Ovary (tissue), 9 donors: ENCODE results near the gene GRAMD2A. TPM values are rescaled to one million over a fixed set of nuclear protein-coding genes. Genes with fewer than 3 reads are reported as not detected.

Experiments used
- DNase-seq, 5 donors: peaks; one replicate each; pipeline ENCODE4 v3.0.0-alpha.2; 2019 to 2020
- H3K27ac ChIP-seq, 2 donors: fragments of 200-600 bp; one replicate each; pipeline versions ENCODE4 v1.5.1 to v1.8.0; 2019 to 2022
- H3K27me3 ChIP-seq: fragments of 200-600 bp; one replicate; pipeline ENCODE4 v1.8.0; 2022
- H3K36me3 ChIP-seq: fragments of 200-600 bp; sonication (generic); one replicate; pipeline ENCODE4 v1.5.1; 2019
- H3K4me1 ChIP-seq: one replicate; pipeline ENCODE4 v1.8.1; 2013; ENCODE audit warnings: mild to moderate bottlenecking, moderate library complexity; ENCODE audit not compliant: insufficient read depth
- H3K4me3 ChIP-seq: fragments of 200-600 bp; sonication (generic); one replicate; pipeline ENCODE4 v1.5.1; 2017
- H3K9me3 ChIP-seq, 2 donors: fragments of 200-600 bp in 1 of 2; sonication (generic) in 1 of 2; one replicate each; pipeline versions ENCODE4 v1.5.1 to v1.8.1; 2013 to 2019; ENCODE audit warnings: mild to moderate bottlenecking in 1 of 2, moderate library complexity in 1 of 2
- CTCF ChIP-seq, 3 donors: fragments of 450-650 bp in 2 of 3; fragments of 200-600 bp in 1 of 3; IDR thresholded peaks; one replicate each; pipeline versions ENCODE4 v1.5.1 to v1.8.0; 2016 to 2022; ENCODE audit warnings: antibody characterized with exemption in 3 of 3, mild to moderate bottlenecking in 1 of 3
- EP300 ChIP-seq: sonication (generic); formaldehyde crosslinking; IDR thresholded peaks from one replicate; pipeline ENCODE4 v1.6.1; 2017; ENCODE audit warnings: antibody characterized with exemption
- POLR2A ChIP-seq: fragments of 450-650 bp; IDR thresholded peaks from one replicate; pipeline ENCODE4 v1.6.1; 2017; ENCODE audit warnings: antibody characterized with exemption, mild to moderate bottlenecking, moderate library complexity
- WGBS, 3 donors: extraction: QIAGEN DNeasy Blood & Tissue Kit in 1 of 3; methylation state at CpG; one replicate each; pipeline versions ENCODE4 v1.1.5 to v1.1.7; 2013 to 2017; 5-methylcytosine and 5-hydroxymethylcytosine counted together
- intact Hi-C, 4 donors: fragments of 100-400 bp; cut with DNase I; formaldehyde crosslinking; loops; one replicate each; pipeline versions ENCODE4 v1.11.0 to v1.15.1; 2022 to 2023
- polyA plus RNA-seq, 2 donors: library from polyadenylated mRNA; stranded (reverse); fragments of 200-250 nt in 1 of 2; fragments of 350-450 nt in 1 of 2; fragmentation: Illumina TruSeq in 1 of 2; extraction: RNeasy Lipid Tissue Mini Kit (QIAGEN cat#74804) in 1 of 2; gene quantifications; one replicate each; pipeline ENCODE4 v1.2.3, GENCODE V29; 2013 to 2014
- total RNA-seq, 7 donors: library from RNA; depleted of rRNA in 2 of 7; stranded (reverse); fragments of >200 nt in 2 of 7; fragmentation: NEBNext Ultra II Directional in 3 of 7; extraction: Animal tissue kit (Norgen Biotek cat#: 25700) in 3 of 7; gene quantifications; one replicate each; pipeline versions ENCODE4 v1.1.0 to v1.2.4, GENCODE V29; 2016 to 2023
- donor health status: DM: no; HTN: no; CAD: no; lungs with moderate emphysema.
- donor health status: DM: no; HTN: no; CAD: no.
- donor health status: Bipolar disorder and iron deficiency.
- donor health status: DM: yes; HTN: yes; CAD: no.
- donor health status: DM: no; HTN: no; CAD: no.
- donor health status: DM: yes; HTN: yes; CAD: no.

GRAMD2A gene
- total and polyA plus RNA-seq, 9 donors = 0.08 to 8.5 (median 1.4) TPM

GRCh38 chr15:72203507-72203837 lies 5.9 kb upstream of the GRAMD2A start:
- Histone ChIP-seq H3K4me1 (peaks cover 2% of the 10 kb centered on the region), H3K36me3 (no peaks in the 10 kb centered on the region), H3K27me3 (no peaks in the 10 kb centered on the region), H3K27ac (no peak overlapping the region), H3K4me3 (no peak overlapping the region), H3K9me3 (no peaks in the 10 kb centered on the region)
- intact Hi-C loops = no loop called here
- TF ChIP-seq POLR2A (no peak), EP300 (no peak), CTCF (IDR thresholded peaks at IDR 0.05) (no peak)
- WGBS, 3 donors = 25 to 31% (median 28%) methylated on average over 5 of the region's 5 CpGs
- no peak for DNase-seq

- H3K4me3 ChIP-seq = no peak overlapping the region
- peaks cover 2% of the 10 kb centered on the region for H3K4me1 ChIP-seq
- TF ChIP-seq EP300 (no peak), CTCF (IDR thresholded peaks at IDR 0.05) (no peak), POLR2A (no peak)
- no peak for DNase-seq
- WGBS, 3 donors = 77 to 83% (median 83%) methylated on average over 8 of the region's 8 CpGs
- H3K27me3 ChIP-seq = no peaks in the 10 kb centered on the region
- no peak overlapping the region for H3K27ac ChIP-seq
- no peaks in the 10 kb centered on the region for H3K9me3 ChIP-seq
- intact Hi-C loops = no loop called here
- H3K36me3 ChIP-seq = no peaks in the 10 kb centered on the region
Measured at GRCh38 chr15:72202801-72203506, 5.4 kb upstream of the GRAMD2A start.

GRCh38 chr15:72202302-72202701 lies 4.7 kb upstream of the GRAMD2A start:
- DNase-seq = no peak
- H3K27me3 ChIP-seq = no peaks in the 10 kb centered on the region
- H3K4me1 ChIP-seq = peaks cover 2% of the 10 kb centered on the region

GRCh38 chr15:72201391-72201921 lies 3.9 kb upstream of the GRAMD2A start:
- Histone ChIP-seq H3K27ac (no peak overlapping the region), H3K9me3 (no peaks in the 10 kb centered on the region), H3K36me3 (no peaks in the 10 kb centered on the region), H3K4me1 (peaks cover 4% of the 10 kb centered on the region), H3K27me3 (no peaks in the 10 kb centered on the region), H3K4me3 (no peak overlapping the region)
- intact Hi-C loops = no loop called here
- no peak for DNase-seq
- TF ChIP-seq CTCF (IDR thresholded peaks at IDR 0.05) (no peak), POLR2A (no peak), EP300 (no peak)
- WGBS, 3 donors = 55 to 68% (median 61%) methylated on average over 3 of the region's 3 CpGs

More at GRCh38 chr15:72202302-72202701, 4.7 kb upstream of the GRAMD2A start:
- intact Hi-C loops = no loop called here
- H3K9me3 ChIP-seq = no peaks in the 10 kb centered on the region
- no peak overlapping the region for H3K27ac ChIP-seq
- 86 to 89% (median 89%) methylated on average over 13 of the region's 13 CpGs for WGBS, 3 donors
- no peak overlapping the region for H3K4me3 ChIP-seq
- no peaks in the 10 kb centered on the region for H3K36me3 ChIP-seq
- TF ChIP-seq POLR2A (no peak), CTCF (IDR thresholded peaks at IDR 0.05) (no peak), EP300 (no peak)
